ENCODE measurements around the gene SORD.
"Not testable (repeated sequence)": the region's sequence is repeated elsewhere in the genome, so short reads cannot be mapped to it uniquely, and the experiment has no call there.

The SORD gene

GRCh38 chr15:45025627-45026026, 2.6 kb downstream of the SORD start:
- not testable (repeated sequence) for DNase-seq

- DNase-seq: no peak
Observed at GRCh38 chr15:45026651-45027190, 3.7 kb downstream of the SORD start.

DNA sequence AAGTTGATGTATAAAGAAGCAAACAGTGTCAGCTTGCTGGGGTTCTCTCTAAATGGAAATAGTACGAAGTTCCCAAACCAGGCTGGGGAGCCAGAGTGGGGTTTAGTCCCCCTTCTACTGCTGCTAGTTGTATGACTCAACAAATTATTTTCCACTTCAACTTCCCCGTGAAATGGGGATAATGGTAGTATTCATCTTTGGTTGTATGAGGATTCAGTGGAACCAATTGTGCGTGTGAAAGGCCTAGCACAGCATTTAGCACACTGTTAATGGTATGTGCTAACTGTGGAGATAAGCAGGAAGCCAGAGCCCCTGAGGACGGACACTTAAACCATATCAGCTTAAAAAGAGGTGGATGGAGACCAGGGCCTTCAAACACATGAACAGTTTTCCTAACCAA, 4.2 kb downstream of the SORD start:
- DNase-seq: no peak

GRCh38 chr15:45030743-45031142, 7.7 kb downstream of the SORD start:
- DNase-seq: no peak

DNA sequence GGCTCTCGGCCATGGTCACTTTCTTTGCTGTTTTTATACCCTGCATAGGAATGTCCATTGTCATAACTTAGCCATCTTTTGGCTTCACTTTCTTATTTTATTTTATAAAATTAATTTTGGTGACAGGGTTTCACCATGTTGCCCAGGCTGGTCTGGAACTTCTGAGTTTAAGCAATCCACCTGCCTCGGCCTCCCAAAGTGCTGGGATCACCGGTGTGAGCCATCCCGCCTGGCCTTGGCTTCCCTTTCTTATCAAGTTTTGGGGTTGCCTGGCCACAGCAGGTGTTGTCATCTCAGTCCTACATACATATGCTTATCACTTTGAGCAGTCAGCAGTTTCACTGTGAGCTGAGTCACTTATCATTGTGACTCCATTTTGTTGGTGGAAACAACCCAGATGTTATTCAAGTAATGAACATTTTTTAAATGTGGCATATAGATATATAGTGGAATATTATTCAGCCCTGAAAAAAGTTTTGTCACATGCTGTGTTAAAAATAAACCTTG, 8.6 kb downstream of the SORD start:
- not testable (repeated sequence) for DNase-seq

GRCh38 chr15:45032501-45032900, 9.5 kb downstream of the SORD start:
- DNase-seq: not testable (repeated sequence)

GRCh38 chr15:45034087-45034486, 11.1 kb downstream of the SORD start:
- not testable (repeated sequence) for DNase-seq

DNA sequence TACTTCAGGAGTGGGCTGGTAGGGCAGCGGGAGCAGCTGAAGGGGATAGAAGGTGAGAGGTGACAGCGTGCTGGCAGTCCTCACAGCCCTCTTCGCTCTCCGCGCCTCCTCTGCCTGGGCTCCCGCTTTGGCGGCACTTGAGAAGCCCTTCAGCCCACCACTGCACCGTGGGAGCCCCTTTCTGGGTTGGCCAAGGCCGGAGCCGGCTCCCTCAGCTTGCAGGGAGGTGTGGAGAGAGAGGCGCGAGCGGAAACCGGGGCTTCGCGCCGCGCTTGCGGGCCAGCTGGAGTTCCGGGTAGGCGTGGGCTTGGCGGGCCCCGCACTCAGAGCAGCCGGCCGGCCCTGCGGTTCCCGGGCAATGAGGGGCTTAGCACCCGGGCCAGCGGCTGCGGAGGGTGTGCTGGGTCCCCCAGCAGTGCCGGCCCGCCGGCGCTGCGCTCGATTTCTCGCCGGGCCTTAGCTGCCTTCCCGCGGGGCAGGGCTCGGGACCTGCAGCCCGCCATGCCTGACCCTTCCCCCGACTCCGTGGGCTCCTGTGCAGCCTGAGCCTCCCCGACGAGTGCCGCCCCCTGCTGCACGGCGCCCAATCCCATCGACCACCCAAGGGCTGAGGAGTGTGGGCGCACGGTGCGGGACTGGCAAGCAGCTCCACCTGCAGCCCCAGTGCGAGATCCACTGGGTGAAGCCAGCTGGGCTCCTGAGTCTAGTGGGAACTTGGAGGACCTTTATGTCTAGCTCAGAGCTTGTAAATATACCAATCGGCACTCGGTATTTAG, 11.8 kb downstream of the SORD start:
- DNase-seq: not testable (repeated sequence)

DNA sequence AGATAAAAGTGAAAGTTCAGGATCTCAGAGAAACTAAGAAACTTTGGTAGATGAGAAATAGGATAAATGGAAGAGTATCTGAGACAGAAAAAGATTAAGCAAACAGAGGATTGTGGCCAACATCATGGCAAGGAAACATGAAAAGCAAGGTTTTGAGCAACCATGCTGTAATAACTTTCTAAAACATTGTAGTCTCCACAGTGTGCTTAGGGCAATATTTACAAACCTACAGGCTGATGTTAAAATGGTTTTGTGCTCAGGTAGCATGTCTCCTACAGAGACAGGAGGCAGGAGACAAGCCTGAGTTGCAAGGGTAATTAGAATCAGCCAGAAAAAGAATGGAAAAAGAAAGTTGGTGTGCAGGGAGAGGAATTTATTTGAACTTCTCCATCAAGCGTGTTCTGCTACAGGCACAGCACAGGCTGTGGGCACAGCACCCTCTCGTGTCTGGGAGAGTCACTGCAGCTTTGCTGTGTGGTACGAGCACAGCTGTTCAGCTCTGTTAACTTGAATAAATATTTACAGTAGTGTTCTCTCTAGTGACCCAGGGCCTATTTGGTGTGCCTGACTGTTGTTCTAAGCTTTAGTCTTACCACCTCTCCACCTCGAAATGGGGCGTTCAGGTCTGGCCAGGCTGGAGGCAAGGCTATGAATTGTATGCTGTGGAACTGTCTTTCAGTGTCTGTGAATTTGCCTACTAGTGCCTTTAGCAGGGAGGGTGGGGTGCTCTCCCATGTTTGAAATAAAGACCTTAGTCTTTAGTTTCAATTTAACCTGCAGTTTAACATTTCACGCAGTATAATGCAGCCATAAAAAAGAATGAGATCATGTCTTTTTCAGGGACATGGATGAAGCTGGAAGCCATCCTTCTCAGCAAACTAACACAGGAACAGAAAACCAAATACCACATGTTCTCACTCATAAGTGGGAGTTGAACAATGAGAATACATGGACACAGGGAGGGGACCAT, 14.1 kb downstream of the SORD start:
- not testable (repeated sequence) for DNase-seq

DNA sequence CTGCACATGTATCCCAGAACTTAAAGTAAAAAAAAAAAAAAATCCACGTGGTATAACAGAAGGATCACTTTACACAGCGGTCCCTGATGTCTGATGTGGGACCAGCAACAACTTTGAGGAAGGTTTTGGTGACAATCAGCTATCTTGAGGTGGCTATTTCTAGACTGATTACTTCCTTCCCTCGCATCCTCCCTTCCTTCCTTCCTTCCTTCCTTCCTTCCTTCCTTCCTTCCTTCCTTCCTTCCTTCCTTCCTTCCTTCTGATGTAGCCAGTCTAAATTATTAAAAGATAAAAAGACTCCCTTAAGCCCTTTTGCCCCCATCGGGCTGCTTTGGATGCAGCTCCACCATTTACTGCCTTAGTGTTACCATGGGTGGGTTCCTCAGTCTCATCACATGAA, 14.9 kb downstream of the SORD start:
- DNase-seq: no peak

GRCh38 chr15:45040396-45040795, 17.4 kb downstream of the SORD start:
- not testable (repeated sequence) for DNase-seq

DNA sequence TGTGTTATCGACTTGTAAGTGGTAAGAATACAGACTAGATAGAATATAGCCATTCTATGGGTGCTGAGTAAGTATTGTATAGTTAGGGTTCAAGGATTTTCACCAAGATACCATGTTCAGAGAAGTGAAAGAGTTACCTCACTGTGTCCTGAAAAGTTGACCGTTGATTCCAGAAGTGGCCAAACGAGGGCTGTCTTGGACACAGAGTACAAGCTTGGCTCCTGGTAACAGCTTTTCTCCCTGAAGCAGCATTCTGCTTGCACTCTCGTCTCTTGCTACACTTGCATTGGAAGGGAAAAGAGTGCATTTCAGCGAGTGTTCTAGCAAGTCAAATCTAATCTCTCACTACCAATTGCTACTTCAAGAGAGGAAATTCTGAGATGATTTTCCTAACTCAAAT, 18.5 kb downstream of the SORD start:
- not testable (repeated sequence) for DNase-seq

- not testable (repeated sequence) for DNase-seq
Observed at GRCh38 chr15:45042859-45043258, 19.9 kb downstream of the SORD start.

DNA sequence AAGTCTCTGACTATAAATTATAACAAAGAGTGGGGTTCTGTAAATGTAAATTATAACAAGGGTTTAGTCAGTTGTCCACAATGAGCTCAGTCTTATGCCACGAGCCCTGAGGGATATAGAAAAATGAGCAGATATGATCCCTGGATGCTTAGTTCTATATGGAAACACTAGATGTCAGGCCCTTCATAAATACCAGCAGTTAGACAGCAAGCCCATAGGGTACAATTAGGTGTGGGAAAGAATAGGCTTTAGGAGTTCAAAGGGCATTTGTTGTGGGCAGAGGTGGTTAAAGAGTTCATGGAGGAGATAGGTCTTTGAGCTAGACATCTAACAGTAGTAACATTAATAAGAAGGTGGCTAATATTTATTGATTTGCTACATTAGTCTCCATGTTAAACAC, 21.3 kb downstream of the SORD start:
- DNase-seq: not testable (repeated sequence)

- not testable (repeated sequence) for DNase-seq
Observed at GRCh38 chr15:45048449-45048793, 25.4 kb downstream of the SORD start.

GRCh38 chr15:45048794-45049631, 26.0 kb downstream of the SORD start:
- DNase-seq: peak; percentile 87

DNA sequence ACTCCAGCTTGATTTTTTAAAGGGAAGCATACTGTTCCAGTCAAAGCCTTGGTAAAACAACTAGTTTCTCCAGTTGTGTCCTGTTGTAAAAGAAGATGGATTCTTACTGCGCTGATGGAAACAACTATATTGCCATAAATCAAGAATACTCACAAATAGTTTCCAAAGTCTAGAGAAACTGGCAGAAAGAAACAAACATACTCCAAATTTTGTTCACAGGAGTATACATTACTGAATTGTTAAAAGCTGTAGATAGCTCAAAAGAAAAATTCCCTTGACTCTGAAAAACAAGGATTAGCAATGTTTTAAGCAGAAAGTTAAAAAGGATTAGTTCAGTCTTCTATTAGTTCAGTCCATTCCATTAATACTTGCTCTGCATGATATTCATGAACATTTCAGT, 27.6 kb downstream of the SORD start:
- DNase-seq: no peak

DNA sequence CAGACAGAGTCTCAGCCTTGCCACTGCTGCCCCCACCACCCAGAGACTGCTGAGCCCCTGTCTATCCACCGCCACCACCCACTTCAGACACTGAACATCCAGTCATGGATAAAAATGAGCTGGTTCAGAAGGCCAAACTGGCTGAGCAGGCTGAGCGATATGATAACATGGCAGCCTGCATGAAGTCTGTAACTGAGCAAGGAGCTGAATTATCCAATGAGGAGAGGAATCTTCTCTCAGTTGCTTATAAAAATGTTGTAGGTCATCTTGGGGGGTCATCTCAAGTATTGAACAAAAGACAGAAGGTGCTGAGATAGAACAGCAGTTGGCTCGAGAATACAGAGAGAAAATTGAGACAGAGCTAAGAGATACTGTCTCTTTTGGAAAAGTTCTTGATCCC, 29.7 kb downstream of the SORD start:
- DNase-seq: not testable (repeated sequence)

DNA sequence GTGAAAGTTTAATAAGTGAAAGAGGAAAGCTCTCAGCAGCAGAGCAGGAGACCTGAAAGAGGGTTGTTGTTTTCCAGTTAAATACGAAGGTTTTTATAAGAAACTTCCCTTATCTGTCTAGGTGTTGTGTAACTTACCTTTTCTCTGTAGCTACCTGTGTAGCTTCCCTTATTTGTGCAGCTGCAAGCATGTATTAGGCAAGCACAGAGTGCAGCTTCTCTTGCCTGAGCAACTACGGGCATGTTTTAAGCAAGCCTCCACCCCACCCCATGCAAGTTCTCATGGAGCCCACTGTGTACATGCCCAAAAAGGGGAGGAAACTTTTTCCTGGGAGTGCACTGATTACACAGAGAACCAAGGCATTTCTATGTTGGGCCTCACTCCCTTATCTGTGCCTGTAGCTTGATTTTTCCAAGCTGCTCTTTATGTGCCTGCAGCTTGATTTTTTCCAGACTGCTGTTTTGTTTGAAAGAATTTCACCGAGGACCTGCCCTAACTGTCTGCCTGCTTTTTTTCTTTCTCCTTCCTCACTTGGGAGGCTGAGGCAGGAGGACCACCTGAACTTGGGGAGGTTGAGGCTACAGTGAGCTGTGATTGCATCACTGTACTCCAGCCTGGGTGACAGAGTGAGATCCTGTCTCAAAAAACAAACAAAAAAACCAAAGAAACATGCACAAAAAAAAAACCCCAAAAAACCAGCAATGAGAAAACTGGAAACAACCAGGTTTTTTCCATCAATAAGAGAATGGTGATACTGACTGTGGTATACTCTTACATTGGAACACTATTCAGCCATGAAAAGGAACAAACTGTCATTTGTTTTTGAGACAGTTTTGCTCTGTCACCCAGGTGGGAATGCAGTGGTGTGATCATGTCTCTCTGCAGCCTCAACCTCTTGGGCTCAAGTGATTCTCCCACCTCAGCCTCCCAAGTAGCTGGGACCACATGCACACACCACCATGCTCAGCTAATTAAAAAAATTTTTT, 36.0 kb downstream of the SORD start:
- DNase-seq: not testable (repeated sequence)

DNA sequence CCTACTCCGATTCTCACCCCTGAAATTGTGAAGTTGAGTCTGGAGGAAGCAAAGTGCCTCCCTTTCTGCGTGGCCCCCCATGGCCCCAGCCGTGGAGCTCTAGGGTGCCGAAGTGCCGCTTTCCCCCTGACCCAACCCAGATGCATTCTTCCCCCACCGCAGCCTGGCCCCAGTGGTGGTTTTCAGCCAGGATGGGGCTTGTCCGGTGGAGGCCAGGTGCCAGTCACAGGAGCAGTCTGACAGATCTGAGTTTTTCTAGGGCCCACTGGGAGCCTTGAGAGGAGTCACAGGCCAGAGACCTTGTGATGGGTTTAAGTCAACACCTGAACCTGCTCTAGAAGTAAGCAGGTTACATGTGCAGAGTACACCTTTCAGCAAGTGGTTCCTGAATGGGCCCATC, 39.3 kb downstream of the SORD start:
- DNase-seq: not testable (repeated sequence)

DNA sequence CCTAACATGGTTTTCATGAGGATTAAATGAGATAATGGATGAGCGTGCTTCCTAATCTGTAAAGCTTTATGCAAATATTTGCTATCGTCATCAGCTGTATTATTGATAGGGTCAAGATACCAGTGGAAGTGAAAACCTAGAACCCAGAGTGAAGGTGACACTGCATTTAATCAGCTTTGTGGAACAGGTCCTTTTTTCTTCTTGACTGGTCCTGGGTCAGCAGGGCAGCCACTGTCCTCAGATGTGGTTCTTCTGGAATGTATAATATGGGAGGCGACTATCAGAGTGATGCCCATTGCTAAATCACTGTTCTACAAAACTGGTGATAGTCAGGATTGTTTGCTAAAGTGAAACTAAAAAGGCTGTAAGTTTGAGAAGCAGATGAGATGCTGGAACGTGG, 41.4 kb downstream of the SORD start:
- no peak for DNase-seq

Measured in GF-D8 (cell line).